ENCODE measurements around the gene FUNDC2.
A peak's percentile ranks its signal among the peaks of the same experiment; 100 is the strongest.

FUNDC2 gene

GRCh38 chrX:155070663-155070974 is 44.0 kb downstream of the FUNDC2 start:
- no peak for FAIRE-seq
- DNase-seq (ENCODE audit: insufficient read length, low spot score): no peak
- no peak for TF ChIP-seq CTCF (IDR thresholded peaks at IDR 0.05; ENCODE audit: insufficient read depth, missing control alignments)

GRCh38 chrX:155070975-155071693 is 44.5 kb downstream of the FUNDC2 start, which contains the start of the genes BRCC3, CMC4 and MTCP1:
Gene BRCC3, plus strand, starts transcription at chrX:155071508. Its CDS starts 20 bp downstream, at chrX:155071528.
Gene CMC4, minus strand, starts transcription at chrX:155071136. Its CDS starts 7,113 bp downstream, at chrX:155064023.
Gene MTCP1, minus strand, starts transcription at chrX:155071136. Its CDS starts 5,126 bp downstream, at chrX:155066010.
- DNase-seq (ENCODE audit: insufficient read length, low spot score) (peak; percentile 40), FAIRE-seq (no peak)
- TF ChIP-seq CTCF (IDR thresholded peaks at IDR 0.05; ENCODE audit: insufficient read depth, missing control alignments): no peak

- no peak for DNase-seq (ENCODE audit: insufficient read length, low spot score)
- FAIRE-seq: no peak
- TF ChIP-seq CTCF (IDR thresholded peaks at IDR 0.05; ENCODE audit: insufficient read depth, missing control alignments): no peak
Observed at GRCh38 chrX:155071694-155072280, 45.1 kb downstream of the FUNDC2 start.

GRCh38 chrX:155086202-155086840 is 59.7 kb downstream of the FUNDC2 start:
- FAIRE-seq (no peak), DNase-seq (ENCODE audit: insufficient read length, low spot score) (no peak)
- peak; percentile 31 for TF ChIP-seq CTCF (IDR thresholded peaks at IDR 0.05; ENCODE audit: insufficient read depth, missing control alignments)

- no peak for FAIRE-seq
- no peak for DNase-seq (ENCODE audit: insufficient read length, low spot score)
- TF ChIP-seq CTCF (IDR thresholded peaks at IDR 0.05; ENCODE audit: insufficient read depth, missing control alignments): no peak
Observed at GRCh38 chrX:155086961-155087735, 60.5 kb downstream of the FUNDC2 start.

- FAIRE-seq (peak; percentile 32), DNase-seq (ENCODE audit: insufficient read length, low spot score) (no peak)
Observed at GRCh38 chrX:155094468-155095061, 67.9 kb downstream of the FUNDC2 start.

More at GRCh38 chrX:155094468-155095061, 67.9 kb downstream of the FUNDC2 start:
- peak; percentile 47 for TF ChIP-seq CTCF (IDR thresholded peaks at IDR 0.05; ENCODE audit: insufficient read depth, missing control alignments)

All from D721Med (cell line).